HepG2 (cell line): ENCODE data around the gene SMARCA2. TPM values are rescaled to one million over a fixed set of nuclear protein-coding genes. Genes with fewer than 3 reads are reported as not detected.

ENCODE experiments used
- ATAC-seq: fragments of 200-7000 bp; cut with Tn5 transposase; 3 replicates; pipeline ENCODE4 v1.9.1; 2020; ENCODE audit warnings: mild to moderate bottlenecking, moderate library complexity
- BruUV-seq: library from RNA; stranded (reverse); fragments of 400-500 nt; replicated peaks from 2 replicates; lab custom pipeline; 2021; lab: Mats Ljungman, UMichigan
- CTCF ChIA-PET: fragments of 300-600 bp; formaldehyde crosslinking; extraction: SDS; loops from one replicate; lab custom pipeline; 2021; ENCODE audit warnings: low total read pairs, inconsistent platforms, low intra/inter-chr PET ratio; lab: Yijun Ruan, JAX
- POLR2A ChIA-PET: fragments of 350-600 bp; sonication (Branson Sonifier 250); formaldehyde crosslinking; loops from one replicate; lab custom pipeline; 2020; ENCODE audit warnings: antibody characterized with exemption, inconsistent platforms; lab: Yijun Ruan, JAX
- DNase-seq: peaks from one replicate; pipeline ENCODE4 v3.0.0-alpha.2; 2015; ENCODE audit warnings: low spot score
- FAIRE-seq: peaks from 3 replicates; lab custom pipeline; 2011; peaks lifted over from hg19 to GRCh38; lab: Jason Lieb, UNC
- H2AFZ ChIP-seq: one replicate; pipeline ENCODE4 v1.6.1; 2011; ENCODE audit warnings: low read length, inconsistent platforms
- H3K27ac ChIP-seq: fragments of 300-600 bp; 3 replicates; pipeline ENCODE4 v1.8.0; 2011; ENCODE audit warnings: mixed run types, mild to moderate bottlenecking, mixed read lengths, low read length, inconsistent platforms; ENCODE audit not compliant: insufficient read depth; ENCODE audit errors: extremely low read length
- H3K27me3 ChIP-seq, 2 experiments: fragments of 200-600 bp in 1 of 2; 2 replicates in 1 of 2; 3 replicates in 1 of 2; pipeline versions ENCODE4 v1.6.0 to v1.8.0; 2011; ENCODE audit warnings: low read length in 2 of 2, mild to moderate bottlenecking in 2 of 2, moderate library complexity in 2 of 2, inconsistent platforms in 1 of 2; ENCODE audit not compliant: insufficient read depth in 2 of 2, control insufficient read depth in 1 of 2
- H3K36me3 ChIP-seq, 2 experiments: fragments of 200-600 bp in 1 of 2; replicated peaks in 1 of 2; 2 replicates in 1 of 2; 3 replicates in 1 of 2; pipeline versions ENCODE4 v1.5.1 to v1.8.0; 2011; ENCODE audit warnings: low read length in 2 of 2, inconsistent platforms in 1 of 2; ENCODE audit not compliant: insufficient read depth in 2 of 2, control insufficient read depth in 1 of 2
- H3K4me1 ChIP-seq: 2 replicates; pipeline ENCODE4 v1.5.1; 2012; ENCODE audit warnings: low read length, inconsistent platforms; ENCODE audit not compliant: insufficient read depth
- H3K4me2 ChIP-seq: 2 replicates; pipeline ENCODE4 v1.6.0; 2011; ENCODE audit warnings: low read depth, low read length, inconsistent platforms
- H3K4me3 ChIP-seq, 3 experiments: fragments of 200-600 bp in 1 of 3; sonication (generic), shearing (Covaris generic) in 1 of 3; replicated peaks in 1 of 3; 2 replicates each; pipeline ENCODE4 v1.5.1; 2011 to 2016; ENCODE audit warnings: low read length in 3 of 3, inconsistent platforms in 2 of 3, low read depth in 2 of 3, mild to moderate bottlenecking in 2 of 3, control low read depth in 1 of 3, mixed read lengths in 1 of 3; ENCODE audit not compliant: insufficient read depth in 1 of 3
- H3K79me2 ChIP-seq: one replicate; pipeline ENCODE4 v1.6.1; 2011; ENCODE audit warnings: low read length, inconsistent platforms; ENCODE audit not compliant: insufficient read depth
- H3K9ac ChIP-seq: 2 replicates; pipeline ENCODE4 v1.6.0; 2011; ENCODE audit warnings: mild to moderate bottlenecking, low read depth, low read length, inconsistent platforms; ENCODE audit not compliant: insufficient read depth
- H3K9me3 ChIP-seq: 2 replicates; pipeline ENCODE4 v1.5.1; 2012; ENCODE audit warnings: mild to moderate bottlenecking, low read length
- H4K20me1 ChIP-seq: 2 replicates; pipeline ENCODE4 v1.6.0; 2011; ENCODE audit warnings: inconsistent platforms, mild to moderate bottlenecking, low read length, moderate library complexity; ENCODE audit not compliant: insufficient read depth
- GTF3A ChIP-seq: sonication (generic); formaldehyde crosslinking; conservative IDR thresholded peaks from 2 replicates; pipeline ENCODE4 v1.4.0; 2020; ENCODE audit warnings: mild to moderate bottlenecking, missing genetic modification reagents
- HCFC1 ChIP-seq: fragments of 150-350 bp; IDR thresholded peaks from 2 replicates; pipeline ENCODE4 v1.6.1; 2014; ENCODE audit warnings: low read depth, low read length
- MTA1 ChIP-seq: sonication (generic); formaldehyde crosslinking; IDR thresholded peaks from 2 replicates; pipeline ENCODE4 v1.4.0; 2020; ENCODE audit warnings: missing genetic modification reagents, mild to moderate bottlenecking, borderline replicate concordance
- PAX8 ChIP-seq: sonication (generic); formaldehyde crosslinking; IDR thresholded peaks from 2 replicates; pipeline ENCODE4 v1.8.0; 2022; ENCODE audit warnings: mild to moderate bottlenecking, missing genetic modification reagents, borderline replicate concordance
- RFXANK ChIP-seq: IDR thresholded peaks from 2 replicates; pipeline ENCODE4 v1.6.1; 2016
- SMC3 ChIP-seq: IDR thresholded peaks from 2 replicates; pipeline ENCODE4 v1.6.1; 2011; ENCODE audit warnings: low read length, improper control_type of control experiment
- STAG1 ChIP-seq: sonication (generic); formaldehyde crosslinking; IDR thresholded peaks from 2 replicates; pipeline ENCODE4 v1.4.0; 2020; ENCODE audit warnings: missing genetic modification reagents
- TBL1XR1 ChIP-seq: fragments of 150-350 bp; IDR thresholded peaks from 2 replicates; pipeline ENCODE4 v1.6.1; 2014; ENCODE audit warnings: borderline replicate concordance, low read length; ENCODE audit not compliant: partially characterized antibody
- ZNF468 ChIP-seq: sonication (generic); formaldehyde crosslinking; IDR thresholded peaks from 2 replicates; pipeline ENCODE4 v1.8.0; 2022; ENCODE audit warnings: mild to moderate bottlenecking, moderate library complexity, missing genetic modification reagents
- ZNF569 ChIP-seq: sonication (generic); formaldehyde crosslinking; IDR thresholded peaks from 2 replicates; pipeline ENCODE4 v1.5.0; 2020; ENCODE audit warnings: mild to moderate bottlenecking, missing genetic modification reagents, moderate library complexity, borderline replicate concordance
- ZNF614 ChIP-seq: IDR thresholded peaks from 2 replicates; pipeline ENCODE4 v1.6.1; 2018; ENCODE audit warnings: missing biosample characterization, missing genetic modification reagents, inconsistent platforms, borderline replicate concordance
- WGBS: methylation state at CpG from one replicate; pipeline ENCODE4 v1.1.6; 2017; ENCODE audit warnings: low lambda C conversion rate; 5-methylcytosine and 5-hydroxymethylcytosine counted together
- in situ Hi-C: cut with HindIII; loops from 2 replicates; pipeline ENCODE4 v1.10.0; 2017; ENCODE audit warnings: low pct_unique_long_range_greater_than_20kb; ENCODE audit not compliant: extremely low pct_ligation_motif_present
- intact Hi-C: fragments of 100-400 bp; cut with micrococcal nuclease; formaldehyde crosslinking; loops from one replicate; pipeline ENCODE4 v1.10.0; 2022; ENCODE audit not compliant: unreplicated experiment
- polyA plus RNA-seq, 8 experiments: library from polyadenylated mRNA; depleted of rRNA in 3 of 8; stranded (reverse) in 7 of 8; unstranded in 1 of 8; fragments of >200 nt; fragmentation: Illumina TruSeq in 4 of 8; extraction: Trizol in 4 of 8; gene quantifications; 2 replicates each; pipeline versions ENCODE4 v1.2.1 to v1.2.3, GENCODE V29; 2011 to 2016; ENCODE audit warnings: low read depth in 4 of 8, missing spikeins in 1 of 8, mixed read lengths in 1 of 8; ENCODE audit not compliant: insufficient read depth in 1 of 8
- total RNA-seq, 5 experiments: library from RNA; depleted of rRNA; stranded (reverse); fragments of >200 nt; fragmentation: Illumina TruSeq; extraction: Trizol; gene quantifications; 2 replicates each; pipeline ENCODE4 v1.2.3, GENCODE V29; 2016; ENCODE audit warnings: low read depth in 1 of 5
- TF ChIP-seq, protein P1 (sequence below): sonication (generic); formaldehyde crosslinking; IDR thresholded peaks from 2 replicates; pipeline ENCODE4 v1.5.0; 2020; ENCODE audit warnings: mild to moderate bottlenecking, missing genetic modification reagents, moderate library complexity
- TF ChIP-seq, protein P2 (sequence below): sonication (generic); formaldehyde crosslinking; IDR thresholded peaks from 2 replicates; pipeline ENCODE4 v1.5.0; 2020; ENCODE audit warnings: mild to moderate bottlenecking, low read depth, missing genetic modification reagents, borderline replicate concordance
- TF ChIP-seq, protein P3 (sequence below): sonication (generic); formaldehyde crosslinking; IDR thresholded peaks from 2 replicates; pipeline ENCODE4 v1.8.1; 2022; ENCODE audit warnings: mild to moderate bottlenecking, missing genetic modification reagents

SMARCA2 gene
- total and polyA plus RNA-seq, 2 of the 13 experiments (the other 11 are each of a cell fraction or from before 2014, with no cell fraction given): 22.5 to 23.7 TPM

DNA sequence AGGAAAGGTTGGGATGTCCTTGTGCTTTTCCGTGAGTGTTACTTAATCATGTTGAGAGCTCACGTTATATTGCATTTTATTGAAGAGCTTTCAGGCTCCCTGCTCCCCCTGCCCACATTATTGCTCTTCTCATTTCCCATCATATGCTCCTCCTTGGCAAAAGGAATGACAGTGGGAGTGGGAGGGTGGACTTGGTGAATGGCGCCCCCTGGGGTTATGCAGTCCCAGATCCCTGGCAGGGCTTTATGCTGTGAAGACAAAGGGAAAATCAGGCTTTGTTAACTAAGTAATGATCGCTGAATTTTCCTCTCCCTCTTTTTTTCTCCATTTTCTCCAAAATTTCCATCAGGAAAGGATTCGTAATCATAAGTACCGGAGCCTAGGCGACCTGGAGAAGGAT, 166.6 kb downstream of the SMARCA2 start:
- in situ Hi-C loops: no loop called here
- 73% methylated on average over 7 of the region's 7 CpGs for WGBS
- Histone ChIP-seq H3K4me1 (peaks cover 9% of the 10 kb centered on the region), H3K27me3 (no peaks in the 10 kb centered on the region), H3K9ac (no peak overlapping the region), H3K4me3 (no peak overlapping the region), H2AFZ (no peak overlapping the region), H4K20me1 (no peaks in the 10 kb centered on the region), H3K79me2 (no peaks in the 10 kb centered on the region), H3K27ac (no peak overlapping the region), H3K4me2 (no peak overlapping the region), H3K9me3 (no peaks in the 10 kb centered on the region), H3K36me3 (no peaks in the 10 kb centered on the region; a peak in 1 of 5 replicates)
- DNase-seq: no peak
- peak; percentile 48 for FAIRE-seq
- CTCF ChIA-PET: interaction anchor here (0.7 kb wide), 1 partner anchor 49 kb away, joined by 8 read pairs; no protein-coding TSS in a partner anchor
- intact Hi-C loops: loop anchor here (1.0 to 5.0 kb wide), 2 partner anchors 34 to 49 kb away; no protein-coding TSS in a partner anchor
- TF ChIP-seq ZNF468 (CRISPR knock-in tag) (no peak), GTF3A (CRISPR knock-in tag) (no peak), SMC3 (peak; percentile 45), STAG1 (peak; percentile 47)
- TF ChIP-seq, protein P1, sequence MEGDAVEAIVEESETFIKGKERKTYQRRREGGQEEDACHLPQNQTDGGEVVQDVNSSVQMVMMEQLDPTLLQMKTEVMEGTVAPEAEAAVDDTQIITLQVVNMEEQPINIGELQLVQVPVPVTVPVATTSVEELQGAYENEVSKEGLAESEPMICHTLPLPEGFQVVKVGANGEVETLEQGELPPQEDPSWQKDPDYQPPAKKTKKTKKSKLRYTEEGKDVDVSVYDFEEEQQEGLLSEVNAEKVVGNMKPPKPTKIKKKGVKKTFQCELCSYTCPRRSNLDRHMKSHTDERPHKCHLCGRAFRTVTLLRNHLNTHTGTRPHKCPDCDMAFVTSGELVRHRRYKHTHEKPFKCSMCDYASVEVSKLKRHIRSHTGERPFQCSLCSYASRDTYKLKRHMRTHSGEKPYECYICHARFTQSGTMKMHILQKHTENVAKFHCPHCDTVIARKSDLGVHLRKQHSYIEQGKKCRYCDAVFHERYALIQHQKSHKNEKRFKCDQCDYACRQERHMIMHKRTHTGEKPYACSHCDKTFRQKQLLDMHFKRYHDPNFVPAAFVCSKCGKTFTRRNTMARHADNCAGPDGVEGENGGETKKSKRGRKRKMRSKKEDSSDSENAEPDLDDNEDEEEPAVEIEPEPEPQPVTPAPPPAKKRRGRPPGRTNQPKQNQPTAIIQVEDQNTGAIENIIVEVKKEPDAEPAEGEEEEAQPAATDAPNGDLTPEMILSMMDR (CRISPR knock-in tag): peak; percentile 61
- BruUV-seq: no TSS peak
- POLR2A ChIA-PET: no interaction called here
- ATAC-seq: peak; percentile 86

DNA sequence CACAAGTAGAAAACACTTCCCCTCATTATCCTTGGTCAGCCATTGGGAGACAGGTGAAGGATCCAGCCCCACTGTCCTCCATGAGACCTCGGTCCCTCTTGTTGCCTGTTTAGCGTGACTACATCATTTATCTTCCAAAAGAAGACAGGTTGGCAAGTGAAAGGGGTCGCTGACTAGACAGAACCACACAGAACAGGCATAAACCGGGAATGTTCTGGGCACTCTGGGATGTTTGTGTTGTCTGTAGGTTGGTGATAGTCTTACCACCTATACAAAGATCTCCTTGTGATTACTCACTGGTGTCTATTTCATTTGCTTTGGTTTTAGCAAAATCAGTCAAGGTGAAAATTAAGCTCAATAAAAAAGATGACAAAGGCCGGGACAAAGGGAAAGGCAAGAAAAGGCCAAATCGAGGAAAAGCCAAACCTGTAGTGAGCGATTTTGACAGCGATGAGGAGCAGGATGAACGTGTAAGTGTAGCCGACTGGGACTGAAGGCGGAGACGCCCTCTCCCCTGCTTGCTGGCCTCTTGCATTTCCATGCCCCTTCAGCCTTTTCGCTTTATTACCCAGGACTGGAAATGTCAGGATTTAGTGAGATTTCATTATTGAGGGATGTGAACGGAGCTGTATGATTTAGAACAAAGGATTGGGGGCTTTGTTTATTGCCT, 175.9 kb downstream of the SMARCA2 start:
- FAIRE-seq (no peak), DNase-seq (no peak), ATAC-seq (no peak)
- WGBS: 94% methylated on average over 14 of the region's 14 CpGs
- in situ Hi-C loops (no loop called here), intact Hi-C loops (no loop called here)
- Histone ChIP-seq H3K4me1 (no peaks in the 10 kb centered on the region), H3K27ac (no peak overlapping the region), H3K9ac (no peak overlapping the region), H4K20me1 (no peaks in the 10 kb centered on the region), H3K4me2 (no peak overlapping the region), H3K4me3 (no peak overlapping the region), H3K36me3 (peaks cover 0 to 10% of the 10 kb centered on the region in 2 experiments; a peak in 3 of 5 replicates), H3K79me2 (no peaks in the 10 kb centered on the region), H2AFZ (no peak overlapping the region), H3K27me3 (no peaks in the 10 kb centered on the region), H3K9me3 (no peaks in the 10 kb centered on the region)
- no TSS peak for BruUV-seq
- ChIA-PET CTCF (no interaction called here), POLR2A (no interaction called here)
- TF ChIP-seq PAX8 (no peak), ZNF614 (CRISPR knock-in tag) (no peak), HCFC1 (no peak), TBL1XR1 (no peak), ZNF569 (no peak), RFXANK (CRISPR knock-in tag) (no peak), MTA1 (no peak)
- TF ChIP-seq, protein P2, sequence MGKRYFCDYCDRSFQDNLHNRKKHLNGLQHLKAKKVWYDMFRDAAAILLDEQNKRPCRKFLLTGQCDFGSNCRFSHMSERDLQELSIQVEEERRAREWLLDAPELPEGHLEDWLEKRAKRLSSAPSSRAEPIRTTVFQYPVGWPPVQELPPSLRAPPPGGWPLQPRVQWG (CRISPR knock-in tag): no peak
- TF ChIP-seq, protein P3, sequence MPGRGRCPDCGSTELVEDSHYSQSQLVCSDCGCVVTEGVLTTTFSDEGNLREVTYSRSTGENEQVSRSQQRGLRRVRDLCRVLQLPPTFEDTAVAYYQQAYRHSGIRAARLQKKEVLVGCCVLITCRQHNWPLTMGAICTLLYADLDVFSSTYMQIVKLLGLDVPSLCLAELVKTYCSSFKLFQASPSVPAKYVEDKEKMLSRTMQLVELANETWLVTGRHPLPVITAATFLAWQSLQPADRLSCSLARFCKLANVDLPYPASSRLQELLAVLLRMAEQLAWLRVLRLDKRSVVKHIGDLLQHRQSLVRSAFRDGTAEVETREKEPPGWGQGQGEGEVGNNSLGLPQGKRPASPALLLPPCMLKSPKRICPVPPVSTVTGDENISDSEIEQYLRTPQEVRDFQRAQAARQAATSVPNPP: no peak
